Dermis blood vessel endothelial cell (primary cell): Measurements from ENCODE around the gene TOR2A. TPM values are rescaled to one million over a fixed set of nuclear protein-coding genes. Genes with fewer than 3 reads are reported as not detected.

ENCODE experiments used
- DNase-seq: peaks from one replicate; pipeline ENCODE4 v3.0.0; 2010
- total RNA-seq: library from RNA; depleted of rRNA; stranded (reverse); fragments of >200 nt; gene quantifications from 2 replicates; pipeline ENCODE4 v1.2.3, GENCODE V29; 2014

TOR2A gene
- total RNA-seq, 1 donor from 2014 or later: 7.7 TPM

DNA sequence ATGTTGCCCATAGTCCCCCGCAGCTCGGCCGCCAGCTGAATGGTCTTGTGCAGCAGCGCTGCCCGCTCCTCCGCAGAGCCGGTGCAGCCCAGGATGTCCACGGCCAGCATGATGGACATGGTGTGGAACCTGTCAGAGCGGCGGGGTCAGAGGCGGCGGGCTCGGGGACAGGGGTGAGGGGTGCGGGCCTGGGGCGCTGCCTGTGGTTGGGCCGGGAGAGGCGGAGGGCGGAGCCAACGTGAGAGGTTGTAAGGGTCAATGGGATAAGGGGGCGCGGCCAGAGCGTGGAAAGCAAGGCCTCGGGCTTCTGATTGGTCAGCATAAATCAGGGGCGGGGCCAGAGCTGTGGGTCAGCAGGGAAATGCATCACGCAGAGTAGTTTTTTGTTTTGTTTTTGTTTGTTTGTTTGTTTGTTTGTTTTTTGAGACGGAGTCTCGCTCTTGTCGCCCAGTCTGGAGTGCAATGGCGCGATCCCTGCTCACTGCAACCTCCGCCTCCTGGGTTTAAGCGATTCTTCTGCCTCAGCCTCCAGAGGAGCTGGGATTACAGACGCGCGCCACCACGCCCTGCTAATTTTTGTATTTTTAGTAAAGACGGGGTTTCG lies 6.8 kb upstream of the TOR2A start:
- peak; percentile 48 for DNase-seq

DNA sequence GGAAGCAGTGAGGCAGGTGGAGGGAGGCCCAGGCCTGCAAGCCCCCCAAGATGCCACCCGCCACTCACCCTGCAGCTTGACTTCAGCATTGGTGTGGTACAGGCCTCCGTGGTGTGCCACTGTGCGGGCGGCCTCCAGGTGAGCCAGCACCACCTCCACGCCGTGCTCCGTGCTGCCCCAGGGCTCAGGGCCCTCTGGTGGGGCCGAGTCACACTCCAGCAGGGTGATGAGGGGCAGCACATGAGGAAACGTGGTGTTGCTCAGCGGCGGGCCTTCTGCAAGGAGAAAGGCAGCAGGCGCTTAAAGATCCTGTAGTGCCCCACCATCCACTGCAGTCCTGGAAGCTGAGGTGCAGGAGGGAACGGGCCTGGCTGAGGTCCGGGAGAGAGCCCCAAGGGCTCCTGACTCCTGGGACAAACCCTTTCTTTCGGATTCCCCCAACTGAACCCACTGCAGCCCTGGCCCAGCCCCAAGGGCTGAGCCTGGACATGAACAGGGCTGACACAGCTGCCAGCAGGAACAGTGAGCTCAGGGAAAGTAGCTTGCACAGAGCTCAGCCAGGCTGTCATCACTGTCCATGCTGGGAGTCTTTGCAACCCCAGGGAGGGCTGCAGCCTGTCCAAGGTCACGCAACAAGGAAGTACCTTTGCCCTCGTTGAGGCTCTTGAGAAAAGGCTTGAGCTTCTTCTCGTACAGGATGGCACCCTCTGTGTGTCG lies 4.7 kb upstream of the TOR2A start:
- no peak for DNase-seq

GRCh38 chr9:127738666-127739065 lies 3.6 kb upstream of the TOR2A start:
- no peak for DNase-seq

GRCh38 chr9:127735530-127736185 lies 564 bp upstream of the TOR2A start:
- peak; percentile 41 for DNase-seq

DNA sequence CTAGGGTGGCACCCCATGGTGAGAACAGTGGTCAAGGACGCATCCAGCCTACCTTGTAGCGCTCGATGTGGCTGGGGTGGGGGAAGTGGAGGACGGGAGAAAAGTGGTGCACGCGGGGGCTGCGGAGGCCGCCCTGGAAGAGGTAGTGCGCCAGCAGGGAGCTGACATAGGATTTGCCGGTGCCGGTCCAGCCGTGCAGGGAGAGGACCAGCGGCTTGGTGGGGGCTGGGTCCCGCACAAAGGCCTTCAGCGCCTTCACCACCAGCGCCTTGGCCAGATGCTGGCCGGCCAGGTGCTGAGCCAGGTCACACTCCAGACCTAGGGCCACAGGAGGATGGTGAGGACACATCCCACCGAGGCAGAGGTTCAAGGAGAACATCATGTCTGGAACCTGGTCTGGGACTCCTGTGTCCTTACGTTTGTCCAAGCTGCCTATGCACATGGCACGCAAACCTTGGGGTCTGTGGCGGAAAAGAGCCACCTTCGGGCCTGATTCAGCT lies 797 bp downstream of the TOR2A start:
- no peak for DNase-seq

DNA sequence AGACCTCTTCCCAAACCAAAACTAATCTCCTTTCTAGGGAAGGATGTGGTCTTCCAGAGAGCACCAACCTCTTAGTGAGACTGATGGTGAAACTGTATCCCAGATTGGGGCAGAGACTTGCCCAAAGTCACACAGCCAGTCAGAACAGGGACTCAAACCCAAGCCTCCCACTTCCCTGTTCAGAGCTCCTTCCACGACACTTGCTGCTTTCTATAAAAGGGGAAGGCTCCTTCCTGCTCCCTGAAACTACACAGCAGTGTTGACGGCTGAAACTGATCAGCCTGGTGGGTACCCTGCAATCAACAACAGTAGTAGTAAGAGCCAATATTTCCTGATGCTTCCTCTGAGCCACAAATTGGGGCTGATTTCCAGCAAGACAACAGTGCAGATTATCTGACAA lies 1.5 kb downstream of the TOR2A start:
- no peak for DNase-seq

DNA sequence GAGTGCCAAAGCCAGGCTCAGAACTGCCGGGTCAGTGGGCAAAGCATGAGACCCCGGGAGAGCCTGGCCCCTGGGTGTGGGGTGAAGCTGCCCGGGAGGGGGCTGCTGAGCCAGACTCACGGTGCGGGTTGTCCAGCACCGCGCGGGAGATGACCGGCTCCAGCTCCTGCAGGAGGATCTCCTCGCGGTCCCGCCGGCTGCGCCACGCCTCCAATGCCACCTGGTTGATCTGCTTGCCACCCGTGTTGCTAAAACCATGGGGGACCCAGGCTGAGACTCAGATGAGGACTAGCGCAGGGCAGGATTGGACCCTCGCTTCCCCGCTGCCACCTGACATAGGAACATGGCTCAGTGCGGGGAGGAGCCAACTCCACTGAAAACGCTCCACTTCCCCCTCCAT lies 2.6 kb downstream of the TOR2A start:
- DNase-seq: no peak

DNA sequence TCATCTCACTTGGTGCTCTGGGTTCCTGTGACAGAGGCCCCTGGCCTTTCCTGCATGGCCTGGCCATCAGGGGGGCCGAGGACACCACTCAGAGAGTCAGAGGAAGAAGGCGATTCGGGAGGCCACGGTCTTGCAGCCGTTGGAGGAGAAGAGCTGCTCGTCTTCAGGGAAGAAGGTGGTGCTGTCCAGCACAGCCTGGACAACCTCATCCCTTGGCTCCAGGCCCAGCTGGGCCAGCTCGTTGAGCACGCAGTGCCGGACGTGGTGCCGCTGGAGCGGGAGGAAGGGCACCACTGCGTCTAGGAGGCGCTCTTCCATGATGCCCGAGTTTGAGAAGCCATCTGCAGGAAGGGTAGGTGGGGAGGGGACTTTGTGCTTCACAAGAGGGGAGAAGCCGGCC lies 3.2 kb downstream of the TOR2A start:
- no peak for DNase-seq

DNA sequence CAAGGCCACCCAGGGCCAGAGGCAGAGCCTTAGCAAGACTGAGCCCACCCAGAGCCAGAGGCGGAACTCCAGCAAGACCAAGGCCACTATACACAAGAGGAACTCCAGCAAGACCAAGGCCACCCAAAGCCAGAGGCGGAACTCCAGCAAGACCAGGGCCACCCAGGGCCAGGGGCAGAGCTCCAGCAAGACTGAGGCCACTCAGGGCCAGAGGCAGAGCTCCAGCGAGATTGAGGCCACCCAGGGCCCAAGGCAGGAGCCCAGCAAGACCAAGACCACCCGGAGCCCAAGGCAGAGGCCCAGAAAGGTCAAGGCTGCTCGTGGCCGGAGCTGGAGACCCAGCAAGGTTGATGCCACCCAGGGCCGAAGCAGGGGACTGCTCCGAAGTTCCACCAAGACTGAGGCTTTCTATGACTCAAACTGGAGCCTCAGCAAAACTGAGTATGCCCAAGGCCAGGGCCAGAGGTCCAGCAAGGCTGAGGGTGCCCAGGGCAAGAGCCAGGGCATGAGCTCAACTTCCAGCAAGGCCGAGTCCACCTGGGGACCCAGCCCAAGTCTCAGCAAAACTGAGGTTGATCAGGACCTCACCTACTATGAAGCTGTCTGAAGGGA lies 4.2 kb downstream of the TOR2A start:
- DNase-seq: no peak

DNA sequence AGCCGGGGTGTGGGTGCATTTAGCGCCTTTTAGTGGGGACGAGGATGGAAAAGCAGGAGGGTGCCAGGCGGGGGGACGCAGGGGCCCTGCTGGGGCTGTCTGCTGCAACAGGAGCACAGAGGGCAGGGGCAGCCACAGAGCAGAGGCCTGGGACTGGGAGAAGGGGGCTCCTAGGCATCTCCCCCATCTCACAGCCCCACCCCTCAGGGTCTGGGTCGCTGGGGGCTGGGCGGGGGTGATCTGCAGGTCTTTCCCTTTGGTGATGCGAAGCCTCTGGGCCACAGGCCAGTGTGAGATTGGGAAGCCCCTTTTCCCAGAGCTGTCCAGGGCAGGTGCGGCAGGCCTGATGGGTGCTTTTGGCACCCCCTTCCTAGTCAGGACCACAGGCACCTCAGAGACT lies 4.8 kb downstream of the TOR2A start:
- DNase-seq: no peak

DNA sequence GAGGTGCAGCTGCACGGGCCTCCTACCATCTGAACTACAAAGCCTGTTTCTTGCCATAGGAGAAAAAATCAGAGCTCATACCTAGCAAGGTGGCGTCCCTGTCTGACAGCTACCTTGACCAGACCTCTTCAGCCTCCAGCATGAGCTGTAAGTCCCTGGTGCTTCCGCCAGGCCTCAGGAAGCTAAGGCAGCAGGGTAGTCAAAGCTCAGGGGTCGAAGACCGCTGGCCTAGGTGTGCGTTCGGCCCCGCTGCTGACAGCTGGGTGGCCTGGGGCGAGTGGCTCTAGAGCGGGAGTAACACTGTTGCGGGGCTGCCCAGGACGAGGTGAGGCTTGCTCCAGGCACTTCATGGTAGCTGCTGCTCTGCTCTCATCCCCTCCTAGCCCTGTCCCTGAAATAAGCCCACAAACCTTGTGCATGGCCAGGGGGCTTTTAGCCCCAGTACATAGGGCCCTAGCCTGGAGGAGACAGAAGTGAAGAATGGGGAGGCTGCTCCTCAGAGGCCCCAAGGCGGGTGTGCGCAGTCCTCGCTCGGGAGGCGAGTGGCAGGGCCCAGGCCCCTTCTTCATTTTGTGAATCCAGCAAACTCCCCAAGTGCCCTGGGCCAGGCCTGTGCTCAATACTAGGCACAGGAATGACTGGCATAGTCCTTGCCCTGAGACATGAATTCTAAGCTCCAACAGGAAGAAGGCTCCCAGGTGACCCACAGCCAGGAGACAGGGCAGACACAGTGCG lies 5.4 kb downstream of the TOR2A start:
- DNase-seq: no peak

- DNase-seq: no peak
Observed at GRCh38 chr9:127728808-127729207, 6.3 kb downstream of the TOR2A start.

- no peak for DNase-seq
Observed at GRCh38 chr9:127726871-127727270, 8.2 kb downstream of the TOR2A start.

DNA sequence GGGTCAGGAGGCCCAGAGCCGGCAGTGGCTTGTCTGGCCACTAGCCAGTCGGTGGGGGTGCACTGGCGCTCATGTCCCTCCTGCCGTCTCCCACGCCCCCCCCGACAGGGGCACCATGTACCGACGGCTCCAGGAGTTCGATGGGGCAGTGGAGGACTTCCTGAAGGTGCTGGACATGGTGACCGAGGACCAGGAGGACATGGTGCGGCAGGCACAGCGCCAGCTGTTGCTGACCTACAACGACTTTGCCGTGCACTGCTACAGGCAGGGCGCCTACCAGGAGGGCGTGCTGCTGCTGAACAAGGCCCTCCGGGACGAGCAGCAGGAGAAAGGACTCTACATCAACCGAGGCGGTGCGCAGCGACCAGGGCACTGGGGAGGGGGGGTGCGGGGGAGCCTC lies 11.1 kb downstream of the TOR2A start:
- no peak for DNase-seq

- no peak for DNase-seq
Observed at GRCh38 chr9:127723444-127723843, 11.7 kb downstream of the TOR2A start.

DNA sequence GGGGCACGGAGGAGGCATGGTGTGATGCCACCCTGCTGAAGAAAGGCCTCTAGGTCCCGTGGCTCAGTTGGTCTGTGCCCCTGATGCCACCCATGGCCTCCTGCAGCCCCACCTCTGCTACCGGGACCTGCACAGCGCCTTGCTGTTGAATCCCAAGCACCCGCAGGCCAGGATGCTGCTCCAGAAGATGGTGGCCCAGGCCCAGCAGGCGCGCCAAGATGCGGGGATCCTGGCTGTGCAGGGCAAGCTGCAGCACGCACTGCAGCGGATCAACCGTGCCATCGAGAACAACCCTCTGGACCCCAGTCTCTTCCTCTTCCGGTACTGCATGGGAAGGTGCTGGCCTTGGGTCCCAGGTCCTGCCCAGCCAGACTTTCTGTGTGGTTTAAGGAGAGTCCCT lies 12.1 kb downstream of the TOR2A start:
- no peak for DNase-seq

- DNase-seq: no peak
Observed at GRCh38 chr9:127722055-127722745, 12.9 kb downstream of the TOR2A start.

GRCh38 chr9:127721391-127721821 lies 13.7 kb downstream of the TOR2A start:
- DNase-seq: no peak

DNA sequence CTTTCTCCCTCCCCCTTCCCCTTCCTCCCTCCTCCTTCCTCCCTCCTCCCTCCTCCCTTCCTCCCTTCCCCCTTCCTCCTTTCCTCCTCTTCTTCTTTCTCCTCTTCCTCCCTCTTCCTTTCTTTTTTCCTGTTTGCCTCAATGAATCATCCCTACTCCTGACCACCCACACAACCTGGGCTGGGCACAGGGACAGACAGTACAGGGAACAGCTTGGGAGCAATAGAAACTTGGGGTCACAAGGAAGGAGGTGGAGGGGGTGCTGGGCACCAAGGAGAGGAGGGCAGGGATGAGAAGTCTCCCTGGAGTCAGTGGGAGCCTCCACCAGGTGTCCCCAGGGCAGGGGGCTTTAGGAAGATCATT lies 14.2 kb downstream of the TOR2A start:
- DNase-seq: no peak

DNA sequence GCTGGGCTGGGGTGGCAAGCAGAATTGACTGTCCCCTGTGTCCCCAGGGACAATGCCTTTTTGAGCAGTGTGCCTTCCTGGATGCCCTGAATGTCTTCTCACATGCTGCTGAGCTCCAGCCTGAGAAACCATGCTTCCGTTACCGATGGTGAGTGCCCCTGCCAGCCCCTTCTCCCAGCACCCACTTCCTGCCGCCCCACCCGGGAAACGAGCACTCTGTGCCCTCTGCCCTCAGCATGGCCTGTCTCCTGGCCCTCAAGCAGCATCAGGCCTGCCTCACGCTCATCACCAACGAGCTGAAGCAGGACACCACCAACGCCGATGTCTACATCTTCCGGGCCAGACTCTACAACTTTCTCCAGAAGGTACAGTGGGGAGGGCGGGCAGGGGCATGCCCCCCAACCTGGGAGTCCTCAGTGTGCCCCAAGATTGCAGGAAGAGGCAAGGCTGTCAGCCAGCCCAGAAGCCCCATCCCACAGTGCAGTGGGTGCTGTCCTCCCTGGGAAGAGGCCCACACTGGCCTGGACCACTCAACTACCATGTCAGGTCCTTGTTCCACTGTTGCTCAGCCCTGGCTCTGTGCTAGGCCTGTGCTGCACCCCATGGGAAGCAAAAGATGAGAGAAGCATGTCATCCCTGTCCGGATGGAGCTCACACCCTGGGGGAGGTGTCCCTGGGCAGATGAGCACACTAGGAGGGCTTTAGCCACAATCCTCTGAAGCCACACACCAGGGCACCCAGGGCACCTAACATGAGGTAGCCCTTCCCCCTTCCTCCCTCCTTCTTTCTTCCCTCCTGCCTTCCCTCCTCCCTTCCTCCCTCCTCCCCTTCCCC lies 14.8 kb downstream of the TOR2A start:
- no peak for DNase-seq

DNA sequence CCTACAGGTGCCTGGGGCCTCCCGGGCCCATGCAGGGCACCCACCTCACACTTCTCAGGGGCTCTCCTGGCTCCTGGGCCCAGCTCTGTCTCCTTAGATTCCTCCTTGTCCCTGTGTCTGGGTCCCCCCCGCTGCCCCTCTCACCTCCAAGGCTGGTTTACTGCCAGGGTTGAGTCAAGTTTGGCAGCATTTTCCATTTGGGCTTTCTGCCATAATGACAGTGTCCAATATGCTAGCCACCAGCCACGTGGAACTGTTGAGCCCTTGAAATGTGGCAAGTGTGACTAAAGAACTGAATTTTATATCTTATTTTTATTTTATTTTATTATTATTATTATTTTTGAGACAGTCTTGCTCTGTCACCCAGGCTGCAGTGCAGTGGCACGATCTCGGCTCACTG lies 17.3 kb downstream of the TOR2A start:
- no peak for DNase-seq
